ENCODE results near the gene SLC25A51.

GRCh38 chr9:37913480-37914153 is 9.7 kb upstream of the SLC25A51 start:
- TF ChIP-seq POLR2A (IDR thresholded peaks at IDR 0.05) (no peak), CTCF (IDR thresholded peaks at IDR 0.05) (peak in 3 of 4 experiments; percentile 97 to 98 (median 97)), POLR2AphosphoS5 (IDR thresholded peaks at IDR 0.05) (no peak), EP300 (IDR thresholded peaks at IDR 0.05) (no peak)
